GM21528 (cell line): ENCODE measurements around the gene DOK6.

Experiments
- ATAC-seq: cut with Tn5 transposase; IDR thresholded peaks from one replicate; pipeline ENCODE4 v1.9.1; 2021; ENCODE audit warnings: mild to moderate bottlenecking, moderate library complexity; ENCODE audit not compliant: unreplicated experiment, low FRiP score

Gene DOK6

GRCh38 chr18:69529151-69529550 lies 128.5 kb downstream of the DOK6 start:
- ATAC-seq = no peak

GRCh38 chr18:69531973-69532372 lies 131.3 kb downstream of the DOK6 start:
- no peak for ATAC-seq

- ATAC-seq = no peak
Observed at GRCh38 chr18:69537183-69537582, 136.5 kb downstream of the DOK6 start.

- ATAC-seq = no peak
Observed at GRCh38 chr18:69538849-69539248, 138.2 kb downstream of the DOK6 start.

- no peak for ATAC-seq
Observed at GRCh38 chr18:69539404-69539803, 138.7 kb downstream of the DOK6 start.

GRCh38 chr18:69556228-69556627 lies 155.5 kb downstream of the DOK6 start:
- no peak for ATAC-seq

GRCh38 chr18:69557282-69557681 lies 156.6 kb downstream of the DOK6 start:
- no peak for ATAC-seq

- no peak for ATAC-seq
Observed at GRCh38 chr18:69558052-69558451, 157.4 kb downstream of the DOK6 start.

- no peak for ATAC-seq
Observed at GRCh38 chr18:69559604-69560003, 158.9 kb downstream of the DOK6 start.

GRCh38 chr18:69564602-69565001 lies 163.9 kb downstream of the DOK6 start:
- ATAC-seq = no peak

GRCh38 chr18:69567813-69568488 lies 167.3 kb downstream of the DOK6 start:
- ATAC-seq = no peak

- ATAC-seq = no peak
Observed at GRCh38 chr18:69569133-69569532, 168.4 kb downstream of the DOK6 start.

GRCh38 chr18:69574401-69574800 lies 173.7 kb downstream of the DOK6 start:
- no peak for ATAC-seq

- peak; percentile 76 for ATAC-seq
Observed at GRCh38 chr18:69580107-69580506, 179.4 kb downstream of the DOK6 start.

GRCh38 chr18:69584429-69584828 lies 183.7 kb downstream of the DOK6 start:
- no peak for ATAC-seq

- ATAC-seq = no peak
Observed at GRCh38 chr18:69585696-69586095, 185.0 kb downstream of the DOK6 start.

- no peak for ATAC-seq
Observed at GRCh38 chr18:69586537-69586936, 185.8 kb downstream of the DOK6 start.

GRCh38 chr18:69588301-69588700 lies 187.6 kb downstream of the DOK6 start:
- no peak for ATAC-seq

GRCh38 chr18:69590150-69590549 lies 189.5 kb downstream of the DOK6 start:
- no peak for ATAC-seq

- ATAC-seq = no peak
Observed at GRCh38 chr18:69596345-69596744, 195.7 kb downstream of the DOK6 start.

- no peak for ATAC-seq
Observed at GRCh38 chr18:69597561-69597960, 196.9 kb downstream of the DOK6 start.

GRCh38 chr18:69599377-69599776 lies 198.7 kb downstream of the DOK6 start:
- ATAC-seq = no peak

GRCh38 chr18:69612242-69612641 lies 211.6 kb downstream of the DOK6 start:
- no peak for ATAC-seq
